Neutrophil (primary cell): ENCODE results near the gene TLE2.

ENCODE experiments used
- H3K27ac ChIP-seq: fragments of 200-600 bp; sonication (generic); 2 replicates; pipeline ENCODE4 v1.5.1; 2016; ENCODE audit warnings: mild to moderate bottlenecking, moderate library complexity
- H3K27me3 ChIP-seq: fragments of 200-600 bp; sonication (generic); 2 replicates; pipeline ENCODE4 v1.6.0; 2016; ENCODE audit warnings: mild to moderate bottlenecking
- H3K36me3 ChIP-seq: fragments of 200-600 bp; sonication (generic); 2 replicates; pipeline ENCODE4 v1.5.1; 2017
- H3K4me1 ChIP-seq, 2 experiments: fragments of 200-600 bp in 1 of 2; sonication (generic) in 1 of 2; 1 replicate in 1 of 2; 2 replicates in 1 of 2; pipeline versions ENCODE4 v1.5.1 to v1.6.1; 2013 to 2016; ENCODE audit warnings: low read depth in 1 of 2, low read length in 1 of 2, mild to moderate bottlenecking in 1 of 2, moderate library complexity in 1 of 2; ENCODE audit not compliant: control insufficient read depth in 1 of 2, insufficient read depth in 1 of 2
- H3K4me3 ChIP-seq, 2 experiments: fragments of 200-600 bp in 1 of 2; sonication (generic) in 1 of 2; 1 replicate in 1 of 2; 2 replicates in 1 of 2; pipeline ENCODE4 v1.5.1; 2013 to 2016; ENCODE audit warnings: low read depth in 1 of 2, low read length in 1 of 2, mild to moderate bottlenecking in 1 of 2, moderate library complexity in 1 of 2
- H3K9me3 ChIP-seq: fragments of 200-600 bp; sonication (generic); 2 replicates; pipeline ENCODE4 v1.5.1; 2016
- CTCF ChIP-seq: fragments of 200-600 bp; sonication (generic); IDR thresholded peaks from 2 replicates; pipeline ENCODE4 v1.5.1; 2016; ENCODE audit warnings: antibody characterized with exemption

The TLE2 gene

GRCh38 chr19:3047496-3048189 is 18.6 kb upstream of the TLE2 start:
- Histone ChIP-seq H3K4me1 (peaks cover 0 to 4% of the 10 kb centered on the region in 2 experiments), H3K27ac (no peak overlapping the region), H3K4me3 (no peak overlapping the region), H3K9me3 (no peaks in the 10 kb centered on the region), H3K27me3 (peaks cover 82% of the 10 kb centered on the region), H3K36me3 (no peaks in the 10 kb centered on the region)
- TF ChIP-seq CTCF = no peak

GRCh38 chr19:3046698-3047495 is 17.8 kb upstream of the TLE2 start:
- TF ChIP-seq CTCF = no peak
- H3K27ac ChIP-seq = no peak overlapping the region
- no peaks in the 10 kb centered on the region for H3K36me3 ChIP-seq
- H3K9me3 ChIP-seq = no peaks in the 10 kb centered on the region
- H3K4me3 ChIP-seq = no peak overlapping the region
- peaks cover 89% of the 10 kb centered on the region for H3K27me3 ChIP-seq
- H3K4me1 ChIP-seq = peaks cover 0 to 4% of the 10 kb centered on the region in 2 experiments

GRCh38 chr19:3045885-3046697 is 17.0 kb upstream of the TLE2 start:
- Histone ChIP-seq H3K27me3 (peaks cover 95% of the 10 kb centered on the region), H3K36me3 (no peaks in the 10 kb centered on the region), H3K27ac (no peak overlapping the region), H3K4me3 (no peak overlapping the region), H3K9me3 (no peaks in the 10 kb centered on the region), H3K4me1 (peaks cover 0 to 4% of the 10 kb centered on the region in 2 experiments)
- TF ChIP-seq CTCF = no peak

- H3K27me3 ChIP-seq = peaks cover 95% of the 10 kb centered on the region
- TF ChIP-seq CTCF = no peak
- H3K4me1 ChIP-seq = peaks cover 0 to 4% of the 10 kb centered on the region in 2 experiments
- H3K27ac ChIP-seq = no peak overlapping the region
- H3K36me3 ChIP-seq = no peaks in the 10 kb centered on the region
- H3K9me3 ChIP-seq = no peaks in the 10 kb centered on the region
- H3K4me3 ChIP-seq = no peak overlapping the region
Measured at GRCh38 chr19:3045191-3045590, 16.1 kb upstream of the TLE2 start.

- Histone ChIP-seq H3K27ac (no peak overlapping the region), H3K9me3 (no peaks in the 10 kb centered on the region), H3K4me3 (no peak overlapping the region), H3K4me1 (peaks cover 0 to 4% of the 10 kb centered on the region in 2 experiments), H3K27me3 (peaks cover 95% of the 10 kb centered on the region), H3K36me3 (no peaks in the 10 kb centered on the region)
- no peak for TF ChIP-seq CTCF
Measured at GRCh38 chr19:3042621-3043267, 13.7 kb upstream of the TLE2 start.
